ENCODE results near the gene DOK3.

The DOK3 gene

DNA sequence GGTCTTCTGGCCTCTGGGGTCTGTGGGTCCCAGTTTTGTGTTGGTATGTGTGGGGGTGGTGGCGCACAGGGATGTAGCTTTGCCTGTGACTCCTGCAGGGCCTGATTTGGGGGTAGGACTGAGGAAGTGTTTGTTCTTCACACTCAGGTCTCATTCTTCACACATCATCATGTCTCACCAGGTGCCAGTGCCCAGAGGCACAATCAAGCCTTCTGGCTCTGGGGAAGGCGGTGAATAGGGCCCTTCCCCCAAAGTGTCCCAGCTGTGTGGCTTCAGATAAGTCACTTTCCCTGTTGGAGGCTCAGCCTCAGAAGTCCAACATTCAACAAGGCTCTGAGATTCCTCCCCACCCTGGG is 41.3 kb downstream of the DOK3 start:
- DNase-seq (ENCODE audit: low read depth) = no peak

- DNase-seq (ENCODE audit: low read depth) = no peak
Observed at GRCh38 chr5:177467436-177467835, 42.2 kb downstream of the DOK3 start.

DNA sequence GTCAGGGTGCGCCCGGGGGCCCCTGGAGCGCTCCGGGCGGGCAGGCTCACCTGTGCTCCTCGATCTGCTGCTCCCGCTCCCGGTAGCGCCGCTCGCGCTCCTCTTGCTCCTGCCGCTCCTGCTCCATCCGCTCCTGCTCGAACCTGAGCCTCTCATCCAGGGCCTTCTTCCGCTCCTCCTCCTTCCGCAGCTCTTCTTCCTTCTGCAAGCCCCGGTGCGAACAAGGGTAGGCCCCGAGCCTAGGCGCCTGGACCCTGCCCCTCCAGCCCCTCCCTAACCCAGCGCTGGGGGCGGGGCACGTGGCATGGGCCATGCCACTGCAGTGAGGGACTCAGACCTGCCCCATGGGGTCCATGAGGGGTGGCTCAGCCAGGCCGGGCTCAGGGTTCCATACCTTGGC is 42.8 kb downstream of the DOK3 start:
- DNase-seq (ENCODE audit: low read depth) = no peak

DNA sequence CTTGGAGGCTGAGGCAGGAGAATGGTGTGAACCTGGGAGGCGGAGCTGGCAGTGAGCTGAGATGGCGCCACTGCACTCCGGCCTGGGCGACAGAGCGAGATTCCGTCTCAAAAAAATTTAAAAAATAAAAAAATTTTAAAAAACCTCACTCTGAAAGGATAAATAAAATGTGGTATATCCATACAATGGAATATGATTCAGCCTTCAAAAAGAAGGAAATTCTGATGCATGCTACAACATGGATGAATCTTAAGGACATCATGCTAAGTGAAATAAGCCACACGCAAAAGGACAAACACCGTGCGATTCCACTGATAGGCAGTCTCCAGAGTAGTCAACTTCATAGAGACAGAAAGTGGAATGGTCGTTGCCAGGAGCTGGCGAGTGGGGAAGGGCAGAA is 44.6 kb downstream of the DOK3 start:
- no peak for DNase-seq (ENCODE audit: low read depth)

- DNase-seq (ENCODE audit: low read depth) = no peak
Observed at GRCh38 chr5:177462021-177462670, 47.5 kb downstream of the DOK3 start.

DNA sequence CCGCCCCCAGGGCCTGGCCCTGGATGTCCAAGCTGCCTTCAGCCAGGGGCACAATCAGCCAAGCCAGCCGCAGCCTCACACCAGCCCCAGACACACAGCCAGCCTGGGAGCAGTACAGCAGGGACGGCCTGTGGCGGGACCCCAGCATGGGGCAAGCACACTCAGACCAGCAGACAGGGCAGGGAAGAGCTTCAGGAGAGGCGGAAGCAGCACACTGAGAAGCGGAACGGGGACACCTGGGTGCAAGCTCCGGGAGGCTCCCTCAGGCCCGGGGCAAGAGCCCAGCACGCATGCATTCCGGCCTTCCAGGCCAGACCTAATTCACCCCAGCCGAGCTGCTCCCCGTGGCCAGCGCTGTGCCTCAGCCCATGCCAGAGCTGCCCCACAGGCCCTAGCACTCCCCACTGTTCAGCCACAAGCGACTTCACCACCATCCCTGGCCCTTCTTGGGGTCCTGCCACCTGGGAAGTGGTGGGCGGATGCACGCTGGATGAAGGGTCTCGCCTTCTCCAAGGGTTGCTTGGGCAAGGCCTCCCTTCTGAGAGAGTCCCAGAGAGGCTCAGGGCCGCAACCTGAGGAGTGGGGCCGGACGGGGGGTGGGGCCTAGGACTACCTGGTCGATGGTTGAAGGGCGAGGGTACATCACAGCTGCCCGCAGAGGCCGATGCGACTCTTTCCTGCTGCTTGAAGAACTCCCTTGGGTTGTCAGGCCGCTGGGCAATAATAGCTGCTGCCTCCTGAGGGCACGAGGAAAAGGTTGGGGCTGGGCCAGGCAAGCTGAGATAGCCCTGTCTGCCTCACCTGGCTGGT is 49.6 kb downstream of the DOK3 start:
- no peak for DNase-seq (ENCODE audit: low read depth)

DNA sequence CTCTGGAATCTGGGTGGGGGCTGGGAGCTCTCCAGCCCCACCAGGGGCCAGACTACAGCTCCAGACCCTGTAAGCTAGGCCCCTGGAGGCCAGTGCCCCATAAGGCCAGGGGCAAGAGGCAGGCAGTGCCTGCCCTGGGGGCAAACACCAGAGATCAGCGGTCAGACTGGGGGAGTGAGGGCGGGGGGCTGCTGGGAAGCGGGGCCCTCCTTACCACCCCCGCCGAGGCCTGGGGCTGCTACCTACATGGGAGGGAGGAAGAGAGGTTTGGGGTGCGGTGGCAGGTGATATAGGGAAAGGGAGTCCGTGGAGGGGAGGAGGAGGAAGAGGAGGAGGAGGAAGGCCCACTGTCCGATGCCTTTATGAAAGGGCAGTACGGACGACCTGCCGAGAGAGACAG is 50.3 kb downstream of the DOK3 start:
- DNase-seq (ENCODE audit: low read depth) = no peak

DNA sequence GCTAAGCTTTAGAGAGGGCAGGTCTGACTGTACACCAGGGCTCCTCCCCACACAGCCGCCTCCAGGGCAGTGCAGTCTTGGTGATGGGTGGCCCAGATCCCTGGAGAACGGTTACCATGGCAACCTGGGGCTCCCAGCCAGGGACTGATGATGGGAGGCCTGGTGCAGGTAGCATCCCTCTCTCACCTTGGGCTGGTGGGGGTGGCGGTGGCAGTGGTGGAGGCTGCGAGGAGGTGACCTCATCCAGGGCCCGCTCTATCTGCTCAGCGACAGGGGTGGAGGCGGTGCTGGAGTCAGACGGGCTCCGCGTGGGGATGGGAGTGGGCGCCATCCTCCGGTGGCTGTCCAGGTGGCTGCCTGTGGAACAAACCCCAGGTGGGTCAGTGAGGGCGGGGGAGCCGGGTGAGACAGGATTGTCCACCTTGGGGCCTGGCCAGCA is 50.7 kb downstream of the DOK3 start:
- DNase-seq (ENCODE audit: low read depth) = no peak

DNA sequence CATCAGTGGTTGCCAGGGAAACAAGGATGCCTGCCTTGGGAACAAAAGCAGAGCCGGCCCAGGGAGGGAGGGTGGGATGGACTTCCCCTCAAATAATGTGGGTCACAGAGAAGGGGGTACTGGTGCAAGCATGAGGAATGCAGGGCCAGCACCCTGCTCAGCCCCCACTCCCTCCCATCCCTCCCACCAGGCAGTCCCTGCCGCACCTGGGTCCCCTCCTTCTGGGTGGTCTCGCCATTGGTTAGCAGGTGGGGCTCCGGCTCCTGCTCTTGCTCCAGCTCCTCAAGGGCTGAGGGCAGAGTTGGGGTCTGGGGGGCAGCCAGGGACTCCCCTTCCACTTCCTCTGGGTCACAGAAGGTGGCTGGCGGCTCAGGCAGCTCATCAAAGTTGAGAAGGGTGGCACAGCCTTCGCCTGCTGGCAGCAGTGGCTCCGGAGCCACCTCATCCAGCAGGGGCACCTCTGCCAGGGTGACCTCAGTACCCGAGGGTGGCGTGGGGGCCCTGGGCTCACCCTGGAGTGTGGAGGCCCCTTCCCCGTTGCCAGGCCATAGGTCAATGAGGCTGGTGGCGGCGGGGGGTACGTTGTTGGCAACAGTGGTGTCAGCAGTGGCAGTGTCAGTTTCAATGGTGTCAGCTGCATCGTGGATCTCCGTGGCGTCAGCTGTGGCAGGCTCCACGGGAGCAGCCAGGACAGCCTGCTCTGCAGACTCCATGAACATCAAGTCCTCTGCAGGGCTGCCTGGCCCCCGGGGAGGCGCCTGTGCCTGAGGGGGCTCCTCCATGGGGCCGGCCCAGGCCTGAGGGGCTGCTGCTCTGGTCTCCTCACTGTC is 51.6 kb downstream of the DOK3 start:
- no peak for DNase-seq (ENCODE audit: low read depth)

DNA sequence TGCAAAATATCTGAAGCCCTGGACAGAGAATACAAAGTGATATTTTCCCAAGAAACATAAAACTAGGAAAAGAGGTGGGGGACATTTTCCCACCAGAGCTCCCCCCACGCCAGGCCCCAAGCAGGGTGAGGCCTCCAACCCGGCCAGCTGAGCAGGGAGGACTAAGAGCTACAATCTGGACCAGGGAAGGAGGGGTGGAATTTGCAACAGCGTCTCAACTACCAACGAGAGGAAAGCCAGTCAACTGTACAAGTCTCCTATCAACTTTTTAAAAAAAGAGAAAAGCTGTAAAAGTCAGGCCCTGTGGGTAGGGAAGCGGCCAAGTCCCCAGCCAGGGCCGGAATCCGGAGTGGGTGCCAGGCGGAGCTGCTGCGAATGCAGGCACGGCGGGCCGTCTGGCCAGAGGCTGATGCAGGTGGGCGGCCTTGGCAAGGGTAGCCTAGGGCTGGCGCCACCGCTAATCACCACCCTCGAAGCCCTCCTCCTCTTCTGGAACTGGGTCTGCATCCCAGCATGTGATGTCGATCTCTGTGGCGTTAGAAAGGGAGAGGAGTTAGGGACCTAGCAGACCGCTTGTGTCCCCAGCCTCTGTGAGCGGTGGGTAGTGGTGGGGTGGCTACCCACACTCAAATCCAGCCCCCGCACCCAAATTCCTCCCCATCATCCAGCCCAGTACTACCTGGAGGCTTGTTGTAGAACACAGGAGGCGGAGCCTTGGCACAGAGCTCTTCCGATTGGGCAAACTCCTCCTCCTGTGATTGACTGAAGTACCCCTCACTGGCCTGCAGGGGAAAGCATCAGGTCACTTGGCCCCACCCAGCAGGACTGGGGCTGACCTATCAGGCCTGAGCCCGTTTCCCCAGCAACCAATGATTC is 52.4 kb downstream of the DOK3 start:
- DNase-seq (ENCODE audit: low read depth) = peak; percentile 93

- DNase-seq (ENCODE audit: low read depth) = no peak
Observed at GRCh38 chr5:177456591-177456964, 53.0 kb downstream of the DOK3 start.

DNA sequence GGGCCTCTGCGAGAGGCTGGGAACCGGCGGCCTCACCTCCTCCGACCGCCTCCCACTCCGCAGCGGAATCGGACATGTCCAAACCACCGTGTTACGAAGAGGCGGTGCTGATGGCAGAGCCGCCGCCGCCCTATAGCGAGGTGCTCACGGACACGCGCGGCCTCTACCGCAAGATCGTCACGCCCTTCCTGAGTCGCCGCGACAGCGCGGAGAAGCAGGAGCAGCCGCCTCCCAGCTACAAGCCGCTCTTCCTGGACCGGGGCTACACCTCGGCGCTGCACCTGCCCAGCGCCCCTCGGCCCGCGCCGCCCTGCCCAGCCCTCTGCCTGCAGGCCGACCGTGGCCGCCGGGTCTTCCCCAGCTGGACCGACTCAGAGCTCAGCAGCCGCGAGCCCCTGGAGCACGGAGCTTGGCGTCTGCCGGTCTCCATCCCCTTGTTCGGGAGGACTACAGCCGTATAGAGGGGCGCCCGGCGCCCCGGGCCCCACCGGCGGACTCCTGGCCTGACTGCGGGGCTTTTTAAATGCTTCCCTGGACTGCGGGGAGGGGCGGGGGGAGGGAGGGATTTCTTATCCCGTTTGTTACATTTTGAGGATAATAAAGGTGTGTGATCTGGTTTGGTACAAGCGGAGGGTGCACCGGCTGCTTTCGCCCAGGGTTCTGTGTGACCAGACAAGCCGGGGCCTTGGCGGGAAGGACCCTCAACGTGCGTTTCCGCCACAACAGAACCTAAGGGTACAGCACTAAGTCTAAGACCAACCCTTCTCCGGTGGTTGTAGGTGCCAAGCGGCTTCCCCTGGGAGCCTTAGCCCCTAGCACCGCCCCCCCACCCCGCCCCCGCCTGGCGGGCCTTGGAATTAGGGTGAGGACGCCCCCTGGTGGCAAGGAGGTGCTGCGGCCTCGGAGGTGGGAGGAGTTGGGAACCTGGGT is 53.7 kb downstream of the DOK3 start:
- DNase-seq (ENCODE audit: low read depth) = peak; percentile 71

DNA sequence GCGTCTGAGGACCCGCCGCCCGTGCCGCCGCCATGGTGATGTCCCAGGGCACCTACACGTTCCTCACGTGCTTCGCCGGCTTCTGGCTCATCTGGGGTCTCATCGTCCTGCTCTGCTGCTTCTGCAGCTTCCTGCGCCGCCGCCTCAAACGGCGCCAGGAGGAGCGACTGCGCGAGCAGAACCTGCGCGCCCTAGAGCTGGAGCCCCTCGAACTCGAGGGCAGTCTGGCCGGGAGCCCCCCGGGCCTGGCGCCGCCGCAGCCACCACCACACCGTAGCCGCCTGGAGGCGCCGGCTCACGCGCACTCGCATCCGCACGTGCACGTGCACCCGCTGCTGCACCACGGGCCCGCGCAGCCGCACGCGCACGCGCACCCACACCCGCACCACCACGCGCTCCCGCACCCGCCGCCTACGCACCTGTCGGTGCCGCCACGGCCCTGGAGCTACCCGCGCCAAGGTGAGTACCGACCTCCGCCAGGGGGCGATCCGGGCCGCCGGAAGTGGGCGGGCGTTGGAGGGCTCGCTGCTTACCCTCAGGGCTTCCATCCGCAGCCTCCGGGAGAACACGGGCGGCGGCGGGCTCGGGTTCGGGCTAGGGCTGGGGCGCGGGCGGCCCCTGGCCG is 54.5 kb downstream of the DOK3 start:
- no peak for DNase-seq (ENCODE audit: low read depth)

GRCh38 chr5:177454397-177455035 is 55.1 kb downstream of the DOK3 start:
- peak; percentile 75 for DNase-seq (ENCODE audit: low read depth)

- DNase-seq (ENCODE audit: low read depth) = no peak
Observed at GRCh38 chr5:177453852-177454396, 55.7 kb downstream of the DOK3 start.

DNA sequence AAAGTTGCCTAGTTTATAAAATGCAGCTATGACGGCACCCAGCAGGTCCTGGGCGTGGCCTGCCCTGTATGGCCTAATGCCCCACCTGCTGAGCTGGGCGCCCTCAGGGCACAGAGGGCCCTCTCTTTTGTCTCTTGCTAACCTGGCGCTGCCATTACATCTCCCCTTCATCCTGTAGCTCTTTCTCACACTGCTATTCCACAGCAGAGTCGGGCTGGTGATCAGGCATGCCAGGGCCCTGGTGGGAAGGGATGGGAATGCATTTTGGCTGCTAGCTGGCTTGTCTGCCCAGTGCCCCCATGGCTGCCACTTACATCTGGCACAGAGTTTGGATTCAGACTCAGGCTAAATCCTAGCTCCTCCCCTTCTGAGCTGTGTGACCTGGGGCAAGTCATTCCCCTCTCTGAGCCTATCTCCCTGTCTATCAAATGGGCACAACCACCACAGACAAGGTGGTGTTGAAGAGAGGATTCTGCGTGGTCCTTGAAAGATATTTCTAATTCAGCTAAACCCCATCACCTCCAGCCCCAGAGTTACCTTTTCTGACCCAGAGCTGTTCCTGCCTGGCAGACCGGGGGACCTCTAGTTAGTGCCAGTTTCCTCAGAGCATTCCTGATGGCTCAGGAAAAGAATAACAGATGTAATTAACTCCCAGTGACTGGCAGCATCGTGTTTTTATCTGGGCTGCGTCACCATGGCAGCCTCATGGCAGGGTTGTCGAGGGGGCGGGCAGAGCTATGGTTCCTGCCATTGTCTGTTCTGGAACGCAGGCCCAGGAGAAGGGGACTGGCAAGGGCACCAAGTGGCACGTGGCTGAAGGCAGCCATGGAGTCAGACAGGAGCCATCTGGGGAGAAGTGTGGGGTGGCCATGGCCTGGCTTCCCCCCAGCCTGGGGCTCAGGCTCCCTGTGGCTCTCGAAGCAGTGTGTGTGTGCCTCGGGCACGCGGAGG is 56.7 kb downstream of the DOK3 start:
- no peak for DNase-seq (ENCODE audit: low read depth)
